ENCODE measurements around the gene SMAD6.

- TF ChIP-seq POLR2AphosphoS5 (IDR thresholded peaks at IDR 0.05; ENCODE audit: low read depth, low read length) (no peak), FOXP2 (optimal IDR thresholded peaks at IDR 0.05; ENCODE audit: borderline replicate concordance, extremely low read depth, extremely low read length, insufficient read depth) (no peak), TAF1 (IDR thresholded peaks at IDR 0.05; ENCODE audit: borderline replicate concordance, insufficient read depth, low read length) (no peak), SIN3A (IDR thresholded peaks at IDR 0.05; ENCODE audit: borderline replicate concordance, insufficient read depth, low read length) (no peak)
Observed at GRCh38 chr15:66754789-66755188, 52.8 kb downstream of the SMAD6 start.

Measured in PFSK-1 (cell line).